ENCODE results near the gene INSIG1.

DNA sequence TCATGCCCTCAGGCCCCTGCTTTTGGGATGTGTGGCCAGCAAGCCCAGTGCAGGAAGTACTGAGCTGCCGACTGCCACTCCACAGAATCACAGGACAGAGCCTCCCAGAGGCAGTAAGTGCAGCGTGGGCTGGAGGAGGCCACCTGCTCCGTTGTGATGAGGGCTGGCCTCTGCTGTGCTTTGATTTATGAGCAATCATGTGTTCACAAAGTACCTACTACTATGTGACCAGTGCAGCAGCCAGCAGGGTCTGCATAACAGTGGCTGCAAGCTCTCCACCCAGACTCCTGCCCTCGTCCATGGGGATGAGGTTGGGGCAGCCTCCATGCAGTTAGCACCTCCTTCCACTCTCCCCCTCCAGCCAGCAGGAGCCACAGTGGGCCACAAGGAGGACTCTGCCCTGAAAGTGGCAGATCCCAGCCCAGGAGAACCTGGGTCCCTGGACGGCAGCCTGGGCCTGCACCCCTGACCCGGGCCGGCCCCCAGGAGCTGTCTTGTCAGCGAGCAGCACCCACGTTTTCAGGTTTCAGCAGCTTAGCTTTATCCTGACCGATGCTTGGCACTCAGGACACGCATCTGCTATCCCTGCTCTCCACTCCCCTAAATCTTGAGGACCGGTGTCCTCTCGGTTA lies 37.7 kb upstream of the INSIG1 start:
- TF ChIP-seq, protein P1, sequence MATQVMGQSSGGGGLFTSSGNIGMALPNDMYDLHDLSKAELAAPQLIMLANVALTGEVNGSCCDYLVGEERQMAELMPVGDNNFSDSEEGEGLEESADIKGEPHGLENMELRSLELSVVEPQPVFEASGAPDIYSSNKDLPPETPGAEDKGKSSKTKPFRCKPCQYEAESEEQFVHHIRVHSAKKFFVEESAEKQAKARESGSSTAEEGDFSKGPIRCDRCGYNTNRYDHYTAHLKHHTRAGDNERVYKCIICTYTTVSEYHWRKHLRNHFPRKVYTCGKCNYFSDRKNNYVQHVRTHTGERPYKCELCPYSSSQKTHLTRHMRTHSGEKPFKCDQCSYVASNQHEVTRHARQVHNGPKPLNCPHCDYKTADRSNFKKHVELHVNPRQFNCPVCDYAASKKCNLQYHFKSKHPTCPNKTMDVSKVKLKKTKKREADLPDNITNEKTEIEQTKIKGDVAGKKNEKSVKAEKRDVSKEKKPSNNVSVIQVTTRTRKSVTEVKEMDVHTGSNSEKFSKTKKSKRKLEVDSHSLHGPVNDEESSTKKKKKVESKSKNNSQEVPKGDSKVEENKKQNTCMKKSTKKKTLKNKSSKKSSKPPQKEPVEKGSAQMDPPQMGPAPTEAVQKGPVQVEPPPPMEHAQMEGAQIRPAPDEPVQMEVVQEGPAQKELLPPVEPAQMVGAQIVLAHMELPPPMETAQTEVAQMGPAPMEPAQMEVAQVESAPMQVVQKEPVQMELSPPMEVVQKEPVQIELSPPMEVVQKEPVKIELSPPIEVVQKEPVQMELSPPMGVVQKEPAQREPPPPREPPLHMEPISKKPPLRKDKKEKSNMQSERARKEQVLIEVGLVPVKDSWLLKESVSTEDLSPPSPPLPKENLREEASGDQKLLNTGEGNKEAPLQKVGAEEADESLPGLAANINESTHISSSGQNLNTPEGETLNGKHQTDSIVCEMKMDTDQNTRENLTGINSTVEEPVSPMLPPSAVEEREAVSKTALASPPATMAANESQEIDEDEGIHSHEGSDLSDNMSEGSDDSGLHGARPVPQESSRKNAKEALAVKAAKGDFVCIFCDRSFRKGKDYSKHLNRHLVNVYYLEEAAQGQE (IDR thresholded peaks at IDR 0.05; ENCODE audit: low read depth, low read length) = no peak
- TF ChIP-seq, protein P2, sequence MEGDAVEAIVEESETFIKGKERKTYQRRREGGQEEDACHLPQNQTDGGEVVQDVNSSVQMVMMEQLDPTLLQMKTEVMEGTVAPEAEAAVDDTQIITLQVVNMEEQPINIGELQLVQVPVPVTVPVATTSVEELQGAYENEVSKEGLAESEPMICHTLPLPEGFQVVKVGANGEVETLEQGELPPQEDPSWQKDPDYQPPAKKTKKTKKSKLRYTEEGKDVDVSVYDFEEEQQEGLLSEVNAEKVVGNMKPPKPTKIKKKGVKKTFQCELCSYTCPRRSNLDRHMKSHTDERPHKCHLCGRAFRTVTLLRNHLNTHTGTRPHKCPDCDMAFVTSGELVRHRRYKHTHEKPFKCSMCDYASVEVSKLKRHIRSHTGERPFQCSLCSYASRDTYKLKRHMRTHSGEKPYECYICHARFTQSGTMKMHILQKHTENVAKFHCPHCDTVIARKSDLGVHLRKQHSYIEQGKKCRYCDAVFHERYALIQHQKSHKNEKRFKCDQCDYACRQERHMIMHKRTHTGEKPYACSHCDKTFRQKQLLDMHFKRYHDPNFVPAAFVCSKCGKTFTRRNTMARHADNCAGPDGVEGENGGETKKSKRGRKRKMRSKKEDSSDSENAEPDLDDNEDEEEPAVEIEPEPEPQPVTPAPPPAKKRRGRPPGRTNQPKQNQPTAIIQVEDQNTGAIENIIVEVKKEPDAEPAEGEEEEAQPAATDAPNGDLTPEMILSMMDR (IDR thresholded peaks at IDR 0.05) = no peak
- TF ChIP-seq EP300 (IDR thresholded peaks at IDR 0.05; ENCODE audit: borderline replicate concordance in 1 of 2, low read depth in 1 of 2, low read length in 1 of 2) (no peak), TAF1 (IDR thresholded peaks at IDR 0.05; ENCODE audit: borderline replicate concordance, low read depth, low read length) (no peak), RXRA (IDR thresholded peaks at IDR 0.05; ENCODE audit: borderline replicate concordance, low read depth) (no peak), RAD21 (IDR thresholded peaks at IDR 0.05; ENCODE audit: low read length) (no peak), FOXJ3 (CRISPR knock-in tag; IDR thresholded peaks at IDR 0.05) (no peak), TEAD4 (IDR thresholded peaks at IDR 0.05; ENCODE audit: borderline replicate concordance, insufficient read depth) (no peak), POLR2AphosphoS5 (IDR thresholded peaks at IDR 0.05; ENCODE audit: low read depth, low read length) (no peak), EZH2phosphoT487 (IDR thresholded peaks at IDR 0.05; ENCODE audit: borderline replicate concordance, low read depth) (no peak), CHD2 (IDR thresholded peaks at IDR 0.05; ENCODE audit: low read length, partially characterized antibody) (no peak), NFIC (IDR thresholded peaks at IDR 0.05; ENCODE audit: borderline replicate concordance) (no peak)
- TF ChIP-seq, protein P3, sequence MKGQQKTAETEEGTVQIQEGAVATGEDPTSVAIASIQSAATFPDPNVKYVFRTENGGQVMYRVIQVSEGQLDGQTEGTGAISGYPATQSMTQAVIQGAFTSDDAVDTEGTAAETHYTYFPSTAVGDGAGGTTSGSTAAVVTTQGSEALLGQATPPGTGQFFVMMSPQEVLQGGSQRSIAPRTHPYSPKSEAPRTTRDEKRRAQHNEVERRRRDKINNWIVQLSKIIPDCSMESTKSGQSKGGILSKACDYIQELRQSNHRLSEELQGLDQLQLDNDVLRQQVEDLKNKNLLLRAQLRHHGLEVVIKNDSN (IDR thresholded peaks at IDR 0.05; ENCODE audit: borderline replicate concordance, low read depth) = no peak
- TF ChIP-seq, protein P4, sequence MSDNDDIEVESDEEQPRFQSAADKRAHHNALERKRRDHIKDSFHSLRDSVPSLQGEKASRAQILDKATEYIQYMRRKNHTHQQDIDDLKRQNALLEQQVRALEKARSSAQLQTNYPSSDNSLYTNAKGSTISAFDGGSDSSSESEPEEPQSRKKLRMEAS (IDR thresholded peaks at IDR 0.05; ENCODE audit: low read depth) = no peak

Data from SK-N-SH (cell line).